EH (cell line): ENCODE measurements around the gene RAPGEF6.
"Not testable (repeated sequence)": the region's sequence is repeated elsewhere in the genome, so short reads cannot be mapped to it uniquely, and the experiment has no call there.

Source experiments
- DNase-seq: peaks from one replicate; pipeline ENCODE4 v3.0.0-alpha.2; 2015; ENCODE audit warnings: low read depth

Gene RAPGEF6

DNA sequence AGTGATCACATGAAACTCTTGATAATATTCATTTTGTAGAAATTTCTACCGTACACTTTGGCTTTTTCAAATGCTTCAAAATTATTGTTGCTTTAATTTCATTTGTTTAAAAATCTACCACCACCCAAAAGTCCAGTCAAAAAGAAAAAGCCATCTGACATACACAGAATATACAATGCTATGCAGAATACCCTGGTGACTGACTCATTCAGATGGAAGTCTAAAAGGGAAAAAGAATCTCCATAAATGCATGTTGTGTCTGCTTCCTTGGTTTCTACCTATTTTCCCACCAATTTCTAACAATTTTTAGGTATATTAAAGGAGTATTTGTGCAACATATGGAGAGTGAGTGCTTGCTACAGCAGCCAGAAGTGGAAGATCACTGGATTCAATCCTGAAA is 9.3 kb upstream of the RAPGEF6 start:
- no peak for DNase-seq

DNA sequence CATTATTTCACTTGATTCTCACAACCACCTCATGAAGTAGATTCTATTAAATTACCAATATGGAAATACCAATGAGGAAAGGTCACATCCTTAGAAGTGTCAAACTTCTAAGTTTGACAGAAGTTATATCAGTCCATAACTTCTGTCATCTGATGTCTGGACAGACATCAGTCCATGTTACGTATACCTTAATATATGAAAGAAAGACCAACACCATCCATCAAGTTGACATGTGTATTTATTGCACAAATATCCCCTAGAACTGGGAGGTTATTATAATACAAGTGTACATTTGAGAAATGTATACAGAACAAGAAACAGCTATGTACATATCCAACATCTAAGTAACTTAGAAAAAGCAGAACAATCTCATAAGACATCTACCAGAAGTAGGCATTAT is 6.5 kb upstream of the RAPGEF6 start:
- DNase-seq, result no peak

DNA sequence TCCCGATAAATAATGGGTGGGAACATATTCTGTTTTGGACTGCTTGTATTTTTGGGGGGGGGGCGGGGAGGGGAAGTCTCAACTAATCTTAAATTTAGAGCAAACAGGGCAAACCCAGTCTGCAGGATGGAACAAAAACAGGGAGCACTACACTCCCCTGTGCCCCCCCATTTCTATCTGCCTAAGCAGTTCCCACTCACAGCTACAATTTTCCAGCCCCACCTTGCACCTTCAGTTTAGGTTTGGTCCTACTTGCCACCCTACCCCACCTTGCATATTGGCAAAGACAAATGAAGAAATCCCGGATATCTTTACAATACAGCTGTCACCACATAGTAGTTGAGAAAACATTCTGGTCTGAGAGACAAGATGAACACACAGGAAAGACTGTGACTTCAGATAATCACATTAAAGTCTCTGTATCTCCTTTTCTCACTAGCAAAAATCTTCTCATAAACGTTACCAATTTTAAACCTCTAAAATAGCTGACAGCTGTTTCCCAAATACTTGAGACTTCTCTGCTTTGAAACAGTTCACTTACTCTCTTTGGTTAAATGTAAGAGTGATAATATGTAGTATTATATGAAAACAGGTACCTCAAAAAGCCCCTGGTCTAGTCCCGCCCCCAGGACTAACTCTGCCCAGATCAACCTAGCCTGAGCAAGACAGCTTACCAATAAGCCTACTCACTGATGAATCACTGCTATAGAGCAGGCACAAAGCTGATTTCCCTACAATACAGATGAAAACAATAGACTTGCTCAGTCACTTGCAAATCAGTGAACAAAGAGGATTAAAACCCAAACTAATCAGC is 5.2 kb upstream of the RAPGEF6 start:
- DNase-seq, result no peak

DNA sequence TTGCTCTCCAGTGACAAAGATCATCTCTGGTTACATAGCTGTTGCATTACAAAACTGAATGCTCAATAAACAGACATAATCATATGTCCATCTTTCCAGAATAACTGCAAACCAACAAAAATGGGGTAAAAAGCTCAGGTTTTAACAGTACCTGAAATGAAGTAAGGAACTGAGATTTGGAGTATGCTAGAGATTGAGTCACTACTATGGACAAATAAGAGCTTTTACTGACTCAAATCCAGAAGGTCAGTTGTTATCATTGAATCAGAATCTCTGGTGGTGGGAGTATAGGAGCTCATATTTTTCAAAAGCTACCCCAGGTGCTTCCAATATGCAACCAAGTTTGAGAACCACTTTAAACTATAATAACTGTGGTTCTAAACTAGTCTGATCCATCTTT is 4.1 kb upstream of the RAPGEF6 start:
- no peak for DNase-seq

DNA sequence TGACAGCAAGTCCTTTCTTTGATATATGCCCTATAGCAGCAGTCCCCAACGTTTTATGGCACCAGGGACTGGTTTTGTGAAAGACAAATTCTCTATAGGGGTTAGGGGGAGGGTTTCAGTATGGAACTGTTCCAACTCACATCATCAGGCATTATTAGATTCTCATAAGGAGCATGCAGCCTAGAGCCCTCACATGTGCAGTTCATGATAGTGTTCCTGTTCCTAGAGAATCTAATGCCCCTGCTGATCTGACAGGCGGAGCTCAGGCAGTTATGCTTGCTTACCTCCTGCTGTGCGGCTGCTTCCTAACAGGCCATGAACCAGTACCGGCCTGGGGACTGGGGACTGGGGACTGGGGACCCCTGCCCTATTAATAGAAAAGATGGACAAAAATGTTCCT is 2.7 kb upstream of the RAPGEF6 start:
- no peak for DNase-seq

DNA sequence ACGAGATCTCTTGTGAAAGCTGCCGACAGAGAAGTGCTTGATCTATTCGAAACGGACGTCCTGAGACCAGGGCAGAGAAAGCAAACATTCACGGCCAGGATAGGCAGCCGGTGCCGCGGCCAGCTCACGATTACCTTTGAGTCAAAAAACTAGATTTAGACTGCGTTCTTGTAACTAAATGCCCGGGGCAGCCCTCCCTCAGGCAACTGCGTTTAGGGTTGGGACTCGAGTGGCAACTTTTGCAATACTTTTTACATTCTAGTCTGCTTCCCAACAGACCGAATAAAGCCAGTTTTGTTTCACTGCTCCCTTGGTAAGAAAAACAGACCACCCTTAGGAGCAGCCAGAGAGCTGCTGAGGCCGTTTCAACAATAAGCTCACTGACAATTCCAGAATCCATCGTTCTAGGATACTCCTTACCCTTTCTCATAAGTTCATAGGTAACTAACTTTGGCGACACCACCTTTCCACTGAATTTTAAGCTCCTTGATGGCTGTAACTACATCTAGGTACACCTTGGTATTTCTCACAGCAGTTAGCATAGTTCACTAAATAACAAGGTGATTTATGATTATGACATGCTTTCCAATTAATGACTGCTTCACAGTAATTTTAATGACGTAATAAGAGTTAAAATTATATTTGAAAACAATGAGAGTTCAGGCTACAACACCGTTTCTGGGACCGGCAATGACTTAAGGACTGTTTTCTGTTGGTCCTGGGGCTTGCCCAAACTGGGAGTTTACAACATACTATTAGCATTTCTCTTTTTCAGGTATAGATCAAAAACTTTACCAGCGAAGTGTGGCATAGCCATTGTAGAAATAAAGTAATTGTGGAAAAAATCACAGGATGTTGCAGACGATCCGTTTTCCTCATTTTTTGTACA is 899 bp upstream of the RAPGEF6 start:
- DNase-seq, result no peak

DNA sequence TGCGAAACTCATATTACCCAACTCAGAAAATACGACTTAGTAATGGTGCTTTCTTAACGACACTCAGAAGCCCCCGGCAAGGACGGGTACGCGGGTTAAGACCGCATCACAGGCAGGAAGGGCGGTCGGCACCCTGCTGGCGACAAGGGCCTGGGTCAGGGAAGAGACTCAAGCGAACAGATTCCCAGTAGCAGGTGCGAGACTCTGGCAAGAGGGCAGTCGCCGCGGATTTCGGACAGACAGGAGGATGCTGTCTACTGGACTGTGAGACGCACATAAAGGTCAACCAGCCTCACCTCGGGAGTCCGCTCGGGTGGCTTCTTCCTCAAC is 398 bp downstream of the RAPGEF6 start:
- DNase-seq, result peak; percentile 66

DNA sequence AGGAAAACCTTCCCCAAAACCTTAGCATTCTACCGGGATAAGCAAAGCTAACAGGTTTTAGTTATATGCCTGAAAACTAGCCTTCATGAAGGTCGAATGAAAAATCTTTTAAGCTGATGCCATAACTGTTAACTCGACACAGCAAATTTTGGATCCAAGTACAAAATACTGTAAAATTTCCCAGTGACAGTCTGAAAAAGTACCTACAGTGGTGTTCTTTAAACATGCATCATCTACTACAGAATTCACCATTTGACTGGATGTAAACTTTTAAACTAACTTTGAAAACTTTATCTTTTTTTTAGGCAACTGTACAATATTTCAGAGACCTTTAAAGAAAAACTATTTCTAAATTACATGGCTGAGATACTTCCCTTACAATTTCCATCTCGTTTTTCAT is 791 bp downstream of the RAPGEF6 start:
- DNase-seq, result no peak

DNA sequence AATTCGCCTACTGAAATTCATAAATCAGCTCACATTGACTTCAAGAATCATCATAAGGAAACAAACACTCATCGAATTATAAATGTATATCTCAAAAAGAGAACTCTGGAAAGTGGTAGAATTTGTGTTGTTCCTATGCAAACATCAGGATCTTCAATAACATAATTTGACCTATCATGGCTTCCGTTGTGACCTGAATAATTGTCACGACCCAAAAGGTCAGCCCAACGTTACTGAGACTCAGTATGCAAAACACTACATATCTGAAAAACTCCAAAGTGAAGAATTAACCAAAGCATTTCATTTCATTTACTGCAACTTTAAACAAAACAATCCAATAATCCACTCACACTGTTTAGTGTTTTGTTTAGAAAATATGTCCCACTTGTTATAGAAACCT is 1.2 kb downstream of the RAPGEF6 start:
- no peak for DNase-seq

DNA sequence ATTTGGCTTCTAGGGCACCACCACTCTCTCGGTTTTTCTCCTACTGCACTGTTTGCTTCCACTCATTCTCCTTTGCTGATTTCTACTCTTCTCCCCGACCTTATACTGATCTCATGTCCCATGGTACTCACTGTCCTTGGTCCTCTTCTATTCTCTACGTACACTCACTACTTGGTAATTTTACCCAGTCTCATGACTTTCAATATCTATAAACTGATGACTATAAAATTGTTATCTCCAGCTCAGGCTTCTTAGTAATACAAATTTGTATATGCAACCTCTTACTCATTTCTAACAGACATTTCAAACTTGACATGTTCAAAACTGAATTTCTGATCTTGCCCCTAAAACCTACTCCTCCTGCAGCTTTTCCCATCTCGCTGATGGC is 4.1 kb downstream of the RAPGEF6 start:
- DNase-seq, result peak; percentile 20

DNA sequence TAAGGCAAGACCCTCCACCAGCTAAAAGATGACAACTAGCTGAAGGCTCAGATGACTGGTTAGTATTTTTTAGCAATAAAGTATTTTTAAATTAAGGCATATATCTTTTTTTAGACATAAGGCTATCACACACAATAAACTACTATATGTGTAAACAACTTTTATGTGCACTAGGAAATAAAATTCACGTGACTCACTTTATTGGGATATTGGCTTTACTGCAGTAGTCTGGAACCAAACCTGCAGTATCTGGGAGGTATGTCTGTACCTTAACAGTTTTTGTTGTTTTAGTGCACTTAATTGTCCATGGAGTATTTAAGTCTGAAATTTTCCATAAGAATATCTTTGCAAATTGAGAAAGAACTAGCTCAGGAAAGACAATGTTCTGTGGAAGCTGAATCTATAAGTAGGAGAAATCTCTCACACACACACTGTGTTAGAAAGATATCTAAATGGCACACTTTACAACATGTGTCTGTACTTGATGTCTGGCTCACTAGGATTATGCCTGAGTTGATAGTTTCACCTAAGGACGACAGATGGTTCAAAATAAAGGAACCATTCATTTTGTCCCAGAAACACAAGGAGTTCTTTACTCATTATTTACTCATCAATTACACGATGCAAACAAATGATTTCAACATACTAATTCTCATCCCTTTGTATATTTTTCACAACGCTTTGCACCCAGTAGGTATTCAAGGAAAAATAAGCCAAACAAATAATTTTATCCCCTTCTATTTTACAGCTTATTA is 4.6 kb downstream of the RAPGEF6 start:
- peak; percentile 23 for DNase-seq

DNA sequence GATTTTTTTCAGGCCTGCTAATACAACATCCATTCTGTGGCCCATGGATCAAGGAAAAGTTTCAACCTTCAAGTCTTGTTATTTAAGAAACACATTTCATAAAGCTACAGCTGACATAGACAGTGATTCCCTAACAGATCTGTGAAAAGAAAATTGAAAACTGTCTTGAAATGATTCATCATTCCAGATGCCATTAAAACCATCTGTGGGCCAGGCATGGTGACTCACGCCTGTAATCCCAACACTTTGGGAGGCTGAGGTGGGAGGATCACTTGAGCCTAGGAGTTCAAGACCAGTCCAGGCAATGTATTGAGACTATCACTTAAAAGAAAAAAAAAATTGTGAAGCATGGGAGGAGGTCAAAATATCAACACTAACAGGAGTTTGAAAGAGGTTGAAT is 6.0 kb downstream of the RAPGEF6 start:
- DNase-seq, result peak; percentile 75

DNA sequence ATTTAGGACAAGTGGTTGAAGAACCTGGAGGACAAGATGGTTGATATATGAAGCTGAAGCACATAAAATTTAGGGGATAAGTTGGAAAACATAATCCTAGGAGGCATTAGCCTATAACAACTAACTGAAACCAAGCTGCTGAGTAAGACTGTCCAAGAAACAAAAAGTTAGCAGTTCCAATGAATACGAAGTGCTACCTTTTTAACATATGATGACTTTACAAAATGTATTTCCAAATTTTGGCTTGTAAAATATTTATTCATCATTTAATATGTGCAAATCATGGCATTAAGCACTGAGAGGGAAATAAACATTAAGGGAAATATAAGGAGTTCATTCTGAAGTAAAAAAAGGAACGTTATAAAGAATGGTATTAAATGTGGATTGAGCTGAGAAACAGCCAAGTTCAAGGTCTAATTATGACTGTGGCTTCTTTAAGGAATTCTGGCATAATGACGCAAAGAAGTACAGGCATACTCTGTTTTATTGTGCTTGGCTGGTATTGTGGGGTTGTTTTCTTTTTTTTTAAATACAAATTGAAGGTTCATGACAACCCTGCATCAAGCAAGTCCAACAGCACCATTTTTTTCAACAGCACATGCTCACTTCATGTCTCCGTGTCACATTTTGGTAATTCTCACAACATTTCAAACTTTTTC is 7.7 kb downstream of the RAPGEF6 start:
- DNase-seq, result peak; percentile 31

DNA sequence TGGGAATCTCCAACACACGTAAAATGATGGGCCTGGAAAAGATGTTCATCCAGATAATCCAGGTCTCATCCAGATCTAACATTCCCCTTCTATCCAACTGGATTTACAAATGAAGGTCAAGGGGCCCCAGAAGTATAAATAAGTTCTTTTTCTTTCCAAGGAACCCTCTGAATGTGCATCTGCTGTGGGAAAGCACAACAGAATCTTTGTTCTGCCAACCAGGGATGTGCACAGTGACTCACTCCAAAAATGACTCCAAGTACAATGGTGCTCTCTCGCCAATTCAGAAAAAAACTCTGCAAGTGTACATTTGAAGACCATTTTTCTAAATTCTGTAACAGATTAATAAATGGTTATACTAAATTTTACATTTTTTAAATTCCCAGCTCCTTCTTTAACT is 12.4 kb downstream of the RAPGEF6 start:
- peak; percentile 34 for DNase-seq

DNA sequence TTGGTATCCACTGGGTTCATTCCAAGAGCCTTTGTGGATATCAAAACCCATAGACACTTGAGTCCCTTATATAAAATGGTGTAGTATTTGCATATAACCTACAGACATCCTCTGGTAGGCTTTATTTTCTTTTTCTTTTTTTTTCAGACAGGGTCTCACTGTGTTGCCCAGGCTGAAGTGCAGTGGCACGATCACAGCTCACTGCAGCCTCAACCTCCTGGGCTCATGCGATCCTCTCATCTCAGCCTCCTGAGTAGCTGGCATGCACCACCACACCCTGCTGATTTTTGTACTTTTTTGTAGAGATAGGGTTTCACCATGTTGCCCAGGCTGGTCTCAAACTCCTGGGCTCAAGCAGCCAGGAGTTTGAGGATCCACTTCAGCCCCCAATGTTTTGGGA is 13.9 kb downstream of the RAPGEF6 start:
- not testable (repeated sequence) for DNase-seq

DNA sequence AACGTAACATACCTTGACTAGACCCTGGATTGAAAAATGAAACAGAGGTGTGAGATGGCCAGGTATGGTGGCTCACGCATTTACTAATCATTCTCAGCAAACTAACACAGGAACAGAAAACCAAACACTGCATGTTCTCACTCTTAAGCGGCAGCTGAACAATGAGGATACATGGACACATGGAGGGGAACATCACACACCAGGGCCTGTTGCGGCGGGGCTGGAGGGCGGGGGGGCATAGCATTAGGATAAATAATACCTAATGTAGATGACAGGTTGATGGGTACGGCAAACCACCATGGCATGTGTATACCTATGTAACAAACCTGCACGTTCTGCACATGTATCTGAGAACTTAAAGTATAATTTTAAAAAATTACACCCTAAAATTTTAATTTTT is 15.9 kb downstream of the RAPGEF6 start:
- no peak for DNase-seq

DNA sequence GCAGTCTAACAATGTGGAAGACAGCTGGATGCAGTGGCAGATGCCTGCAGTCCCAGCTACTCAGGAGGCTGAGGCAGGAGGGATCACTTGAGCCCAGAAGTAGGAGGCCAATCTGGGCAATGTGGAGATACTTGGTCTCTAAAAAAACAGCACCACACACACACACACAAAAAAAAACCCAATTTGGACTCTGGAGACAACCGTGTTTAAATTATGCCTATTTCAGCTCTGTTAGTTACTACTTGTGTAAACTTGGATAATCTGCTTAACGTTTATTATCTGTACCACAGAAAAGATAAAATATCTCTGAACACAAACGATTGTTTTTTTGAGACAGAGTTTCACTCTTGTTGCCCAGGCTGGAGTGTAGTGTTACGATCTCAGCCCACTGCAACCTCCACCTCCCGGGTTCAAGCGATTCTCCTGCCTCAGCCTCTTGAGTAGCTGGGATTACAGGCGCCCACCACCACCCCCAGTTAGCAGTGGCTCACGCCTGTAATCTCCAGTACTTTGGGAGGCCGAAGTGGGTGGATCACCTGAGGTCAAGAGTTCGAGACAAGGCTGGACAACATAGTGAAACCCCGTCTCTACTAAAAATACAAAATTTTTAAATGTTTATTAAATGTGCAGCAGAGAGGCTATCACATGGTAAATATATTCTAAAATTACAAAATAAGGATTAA is 17.7 kb downstream of the RAPGEF6 start:
- no peak for DNase-seq

DNA sequence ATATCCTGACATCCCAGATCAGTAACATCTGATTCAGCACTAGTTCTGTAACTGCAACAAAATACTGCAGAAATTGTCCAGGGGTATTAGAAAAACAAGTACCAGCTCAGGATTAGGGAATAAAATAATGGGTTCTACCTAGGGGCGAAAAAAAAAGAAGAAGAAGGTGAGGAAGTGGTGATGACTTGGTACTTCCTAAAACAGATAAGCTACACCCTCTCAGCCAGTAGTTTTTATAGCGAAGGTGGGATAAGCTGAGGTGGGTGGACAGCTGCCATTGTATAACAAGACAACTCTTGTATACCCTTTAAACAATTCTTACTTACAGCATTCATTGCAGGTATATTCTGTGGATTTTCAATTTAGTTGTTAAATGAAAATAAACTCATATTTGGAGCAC is 19.1 kb downstream of the RAPGEF6 start:
- no peak for DNase-seq

DNA sequence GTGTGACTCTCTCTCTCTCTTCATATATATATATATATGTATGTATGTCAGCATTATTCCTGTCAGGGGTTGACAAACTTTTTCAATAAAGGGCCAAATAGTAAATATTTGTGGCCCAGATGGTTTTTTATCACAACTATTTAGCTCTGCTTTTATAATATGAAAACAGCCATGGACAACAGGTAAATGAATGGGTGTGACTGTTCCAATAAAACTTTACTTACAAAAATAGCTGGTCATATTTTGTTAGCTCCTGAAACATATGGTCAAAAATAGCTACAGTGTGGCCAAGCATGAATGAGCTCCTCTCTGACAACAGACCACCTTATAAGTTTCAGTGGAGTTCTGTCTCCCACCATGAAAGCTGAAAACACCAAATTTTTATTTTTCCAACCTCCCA is 21.6 kb downstream of the RAPGEF6 start:
- no peak for DNase-seq

DNA sequence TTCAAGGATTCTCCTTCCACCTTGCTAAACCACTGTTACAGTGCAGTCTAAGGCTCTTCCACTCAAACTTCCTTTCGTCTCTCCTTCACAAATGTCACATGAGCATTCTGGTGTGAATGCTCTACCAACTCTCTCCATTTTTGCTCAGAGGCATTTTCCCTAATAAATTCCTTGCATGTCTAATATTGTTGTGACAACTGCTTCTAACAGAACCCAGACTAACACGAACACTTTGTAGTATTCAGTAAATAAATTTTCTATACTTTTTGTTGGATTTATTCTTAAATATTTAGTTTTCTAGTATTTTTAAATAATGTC is 24.0 kb downstream of the RAPGEF6 start:
- DNase-seq, result peak; percentile 25

DNA sequence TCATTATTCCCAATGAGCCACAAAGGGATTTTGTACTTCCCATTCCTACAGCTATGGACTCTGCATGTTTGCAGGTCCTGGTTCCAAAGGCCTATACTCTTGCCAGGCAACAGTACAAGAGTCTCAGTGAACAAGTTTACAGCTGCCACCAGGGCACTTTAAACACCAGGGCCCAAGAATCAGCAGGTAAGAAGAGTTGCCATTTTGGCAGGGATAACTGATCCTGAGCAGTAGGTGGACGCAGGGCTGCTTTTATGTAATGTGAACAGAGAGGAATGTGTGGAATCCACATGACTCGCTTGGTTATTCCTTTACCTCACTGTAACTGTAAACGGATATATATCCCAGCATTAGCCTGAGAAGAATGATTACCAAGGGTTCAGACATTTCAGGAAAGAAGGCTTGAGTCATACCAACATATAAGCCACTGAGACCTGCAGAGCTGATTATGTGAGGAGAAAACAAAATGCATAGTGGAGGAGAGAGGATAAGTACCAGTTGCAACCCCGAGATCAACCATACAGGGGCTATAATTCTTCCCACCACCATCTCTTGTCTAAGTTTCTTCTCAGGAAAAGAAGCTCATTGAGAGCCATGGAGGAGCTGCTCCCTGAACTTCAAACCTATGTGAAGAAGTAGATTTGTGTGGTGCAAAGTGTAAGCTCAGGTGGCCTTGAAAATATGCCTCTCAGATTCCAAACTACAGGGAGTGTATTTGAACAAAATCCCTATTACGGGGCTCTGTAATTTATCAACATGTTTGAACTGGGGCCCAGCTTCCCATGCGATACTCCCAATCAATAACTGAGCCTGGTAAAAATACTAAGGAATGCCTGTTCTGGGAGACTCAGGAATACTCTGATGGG is 24.6 kb downstream of the RAPGEF6 start:
- DNase-seq, result peak; percentile 87
